K562 (cell line): ENCODE measurements around the gene POLR3K.

Source experiments
- GABPA ChIP-seq: fragments of 200-800 bp; sonication (Bioruptor generic); conservative IDR thresholded peaks from 2 replicates; pipeline ENCODE4 v1.6.1; 2016; ENCODE audit warnings: low read depth, missing genetic modification characterization, missing compliant biosample characterization
- KAT7 ChIP-seq: sonication (generic); formaldehyde crosslinking; IDR thresholded peaks from 2 replicates; pipeline ENCODE4 v1.8.0; 2022; ENCODE audit warnings: missing genetic modification reagents, mild to moderate bottlenecking, borderline replicate concordance

DNA sequence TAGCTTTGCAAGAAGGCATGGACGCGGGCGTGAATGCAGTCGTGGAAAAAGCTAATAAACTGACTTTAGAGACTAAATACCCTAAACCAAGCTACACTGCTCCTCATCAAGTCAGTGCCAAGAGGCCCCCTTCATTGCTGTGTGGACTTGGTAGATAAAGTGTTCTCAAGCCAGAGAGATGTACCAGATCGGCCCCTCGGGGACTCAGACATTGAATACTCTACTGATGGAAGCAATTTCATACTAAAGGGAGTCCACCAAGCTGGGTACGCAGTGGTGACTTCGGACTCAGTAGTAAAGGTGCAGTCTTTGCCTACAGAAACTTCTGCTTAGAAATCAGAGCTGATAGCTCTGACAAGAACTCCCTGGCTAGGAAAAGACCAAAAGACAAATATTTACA, 8.8 kb downstream of the POLR3K start:
- TF ChIP-seq KAT7 (CRISPR knock-in tag): no peak
- TF ChIP-seq GABPA (tag): no peak
